OCI-LY3 (cell line): ENCODE results near the gene CPLX1.

Experiments
- H2AFZ ChIP-seq: fragments of 200-600, 300-600 bp; shearing (Covaris generic); 2 replicates; pipeline ENCODE4 v1.6.0; 2014; ENCODE audit warnings: antibody characterized with exemption, low read depth, low read length
- H3K27ac ChIP-seq: fragments of 200-600, 300-600 bp; sonication (generic); 2 replicates; pipeline ENCODE4 v1.5.1; 2014; ENCODE audit warnings: mild to moderate bottlenecking, low read length, moderate library complexity, mixed read lengths
- H3K27me3 ChIP-seq: fragments of 200-600, 300-600 bp; sonication (generic); 2 replicates; pipeline ENCODE4 v1.6.1; 2014; ENCODE audit warnings: low read depth, low read length, mixed read lengths
- H3K36me3 ChIP-seq: fragments of 200-600, 300-600 bp; sonication (generic); replicated peaks from 2 replicates; pipeline ENCODE3; 2014; ENCODE audit warnings: low read depth, low read length, mixed read lengths
- H3K4me1 ChIP-seq: fragments of 300-600, 200-600 bp; sonication (generic); 2 replicates; pipeline ENCODE4 v1.6.1; 2014; ENCODE audit warnings: low read length, mixed read lengths
- H3K4me2 ChIP-seq: fragments of 200-600, 300-600 bp; sonication (generic); 2 replicates; pipeline ENCODE4 v1.6.1; 2014; ENCODE audit warnings: low read length, mixed read lengths
- H3K4me3 ChIP-seq: fragments of 300-600, 200-600 bp; sonication (generic); 2 replicates; pipeline ENCODE4 v1.5.1; 2014; ENCODE audit warnings: antibody characterized with exemption, mild to moderate bottlenecking, low read length, moderate library complexity
- H3K79me2 ChIP-seq: fragments of 300-600, 200-600 bp; shearing (Covaris generic); 2 replicates; pipeline ENCODE4 v1.6.1; 2014; ENCODE audit warnings: mild to moderate bottlenecking, low read length, mixed read lengths
- H3K9ac ChIP-seq: fragments of 300-600, 200-600 bp; shearing (Covaris generic); 2 replicates; pipeline ENCODE4 v1.6.0; 2014; ENCODE audit warnings: mild to moderate bottlenecking, low read length, moderate library complexity
- H3K9me3 ChIP-seq: fragments of 200-600, 300-600 bp; shearing (Covaris generic); 2 replicates; pipeline ENCODE4 v1.6.1; 2014; ENCODE audit warnings: low read length, mixed read lengths; ENCODE audit not compliant: insufficient read depth
- H4K20me1 ChIP-seq: fragments of 200-600, 300-600 bp; sonication (generic); 2 replicates; pipeline ENCODE4 v1.6.1; 2016; ENCODE audit warnings: low read length, mixed read lengths; ENCODE audit not compliant: insufficient read depth
- EZH2phosphoT487 ChIP-seq: fragments of 200-600 bp; shearing (Covaris generic); IDR thresholded peaks from 2 replicates; pipeline ENCODE4 v1.6.1; 2018; ENCODE audit warnings: antibody characterized with exemption, mixed run types, low read depth
- TF ChIP-seq, protein P1 (sequence below): fragments of 200-600, 300-600 bp; sonication (generic); IDR thresholded peaks from 2 replicates; pipeline ENCODE4 v1.5.1; 2014; ENCODE audit warnings: antibody characterized with exemption, low read length, low read depth

Gene CPLX1

DNA sequence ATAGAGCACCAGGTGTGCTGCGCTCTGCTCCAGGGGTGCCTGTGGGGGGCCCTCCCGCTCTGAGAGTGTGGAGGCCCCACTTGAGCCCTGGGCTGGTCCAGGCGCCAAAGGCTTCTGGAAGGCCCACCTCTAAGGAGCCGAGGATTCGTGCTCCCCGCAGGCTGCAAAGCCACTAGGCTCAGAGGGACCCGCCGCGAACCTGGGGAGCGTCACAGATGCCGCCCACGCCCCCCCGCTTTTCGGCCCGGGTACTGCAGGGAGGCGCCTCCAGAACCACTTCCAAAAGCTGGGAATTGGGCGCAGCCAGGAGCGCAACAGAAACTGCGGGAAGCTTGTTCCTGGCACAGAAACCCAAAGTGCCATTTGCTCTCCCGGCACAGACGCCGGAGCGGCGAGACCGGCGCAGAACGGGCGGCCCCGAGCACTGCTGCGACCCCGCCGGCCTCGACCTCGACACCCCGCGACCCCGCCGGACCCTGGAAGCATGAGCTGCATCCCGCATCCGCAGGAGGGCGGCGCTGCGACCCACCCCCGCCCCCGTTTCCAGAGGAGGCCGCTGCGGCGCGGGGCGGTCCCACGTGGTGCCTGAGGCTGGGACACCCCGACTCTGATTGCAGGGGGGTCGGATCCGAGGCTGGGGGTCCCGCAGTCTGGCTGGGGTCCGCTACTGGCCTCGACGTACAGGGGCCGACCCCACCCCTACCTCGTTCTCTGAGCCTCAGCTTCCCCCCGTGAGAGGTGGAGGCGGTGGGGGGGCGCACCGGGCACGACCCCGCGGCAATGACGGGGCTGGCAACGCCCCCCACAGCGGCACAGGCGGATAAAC, 30.8 kb downstream of the CPLX1 start:
- Histone ChIP-seq H3K9ac (no peak overlapping the region), H3K27me3 (peaks cover 15% of the 10 kb centered on the region), H4K20me1 (no peaks in the 10 kb centered on the region), H3K4me2 (no peak overlapping the region), H3K4me3 (no peak overlapping the region), H3K79me2 (no peaks in the 10 kb centered on the region), H3K9me3 (no peaks in the 10 kb centered on the region), H3K4me1 (peaks cover 17% of the 10 kb centered on the region), H3K36me3 (no peaks in the 10 kb centered on the region), H2AFZ (no peak overlapping the region), H3K27ac (no peak overlapping the region)
- no peak for TF ChIP-seq EZH2phosphoT487
- TF ChIP-seq, protein P1, sequence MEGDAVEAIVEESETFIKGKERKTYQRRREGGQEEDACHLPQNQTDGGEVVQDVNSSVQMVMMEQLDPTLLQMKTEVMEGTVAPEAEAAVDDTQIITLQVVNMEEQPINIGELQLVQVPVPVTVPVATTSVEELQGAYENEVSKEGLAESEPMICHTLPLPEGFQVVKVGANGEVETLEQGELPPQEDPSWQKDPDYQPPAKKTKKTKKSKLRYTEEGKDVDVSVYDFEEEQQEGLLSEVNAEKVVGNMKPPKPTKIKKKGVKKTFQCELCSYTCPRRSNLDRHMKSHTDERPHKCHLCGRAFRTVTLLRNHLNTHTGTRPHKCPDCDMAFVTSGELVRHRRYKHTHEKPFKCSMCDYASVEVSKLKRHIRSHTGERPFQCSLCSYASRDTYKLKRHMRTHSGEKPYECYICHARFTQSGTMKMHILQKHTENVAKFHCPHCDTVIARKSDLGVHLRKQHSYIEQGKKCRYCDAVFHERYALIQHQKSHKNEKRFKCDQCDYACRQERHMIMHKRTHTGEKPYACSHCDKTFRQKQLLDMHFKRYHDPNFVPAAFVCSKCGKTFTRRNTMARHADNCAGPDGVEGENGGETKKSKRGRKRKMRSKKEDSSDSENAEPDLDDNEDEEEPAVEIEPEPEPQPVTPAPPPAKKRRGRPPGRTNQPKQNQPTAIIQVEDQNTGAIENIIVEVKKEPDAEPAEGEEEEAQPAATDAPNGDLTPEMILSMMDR = no peak

DNA sequence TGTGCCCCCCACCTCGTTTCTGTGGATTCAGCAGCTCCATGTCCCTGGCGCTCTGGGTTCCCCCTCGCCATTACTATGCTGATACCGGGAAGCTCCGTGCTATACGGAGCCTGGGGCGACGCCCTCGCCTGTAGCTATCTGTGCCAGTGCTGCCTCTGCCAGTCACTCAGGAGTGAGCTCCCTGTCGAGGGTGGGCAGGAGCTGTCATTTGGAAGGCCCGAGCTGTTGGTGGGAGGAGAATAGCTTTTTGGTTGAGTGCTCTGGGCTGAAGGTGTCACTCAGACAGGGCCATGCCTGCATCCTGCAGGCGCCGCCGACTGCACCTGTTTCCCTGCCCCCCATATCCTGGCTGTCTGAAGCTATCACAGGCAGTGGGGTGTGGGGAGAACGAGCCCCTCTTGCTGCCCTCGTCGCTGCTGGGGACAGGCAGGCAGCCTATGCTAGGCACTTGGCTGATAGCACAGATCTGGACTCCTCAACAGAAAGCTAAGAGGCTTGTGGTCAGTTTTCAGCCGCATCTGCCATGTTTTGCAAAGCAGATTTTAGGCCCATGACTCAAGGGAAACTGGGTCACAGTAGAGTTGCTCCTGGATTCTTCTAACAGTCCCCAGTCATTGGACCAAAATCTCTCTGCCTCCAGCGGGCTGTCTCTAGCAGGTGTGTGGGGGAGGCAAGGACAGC, 31.8 kb downstream of the CPLX1 start:
- Histone ChIP-seq H3K9me3 (no peaks in the 10 kb centered on the region), H3K4me1 (peaks cover 13% of the 10 kb centered on the region), H3K79me2 (no peaks in the 10 kb centered on the region), H2AFZ (no peak overlapping the region), H3K4me3 (no peak overlapping the region), H3K27ac (no peak overlapping the region), H4K20me1 (no peaks in the 10 kb centered on the region), H3K36me3 (no peaks in the 10 kb centered on the region), H3K27me3 (peaks cover 15% of the 10 kb centered on the region), H3K9ac (no peak overlapping the region), H3K4me2 (no peak overlapping the region)
- TF ChIP-seq, protein P1 = no peak
- no peak for TF ChIP-seq EZH2phosphoT487

DNA sequence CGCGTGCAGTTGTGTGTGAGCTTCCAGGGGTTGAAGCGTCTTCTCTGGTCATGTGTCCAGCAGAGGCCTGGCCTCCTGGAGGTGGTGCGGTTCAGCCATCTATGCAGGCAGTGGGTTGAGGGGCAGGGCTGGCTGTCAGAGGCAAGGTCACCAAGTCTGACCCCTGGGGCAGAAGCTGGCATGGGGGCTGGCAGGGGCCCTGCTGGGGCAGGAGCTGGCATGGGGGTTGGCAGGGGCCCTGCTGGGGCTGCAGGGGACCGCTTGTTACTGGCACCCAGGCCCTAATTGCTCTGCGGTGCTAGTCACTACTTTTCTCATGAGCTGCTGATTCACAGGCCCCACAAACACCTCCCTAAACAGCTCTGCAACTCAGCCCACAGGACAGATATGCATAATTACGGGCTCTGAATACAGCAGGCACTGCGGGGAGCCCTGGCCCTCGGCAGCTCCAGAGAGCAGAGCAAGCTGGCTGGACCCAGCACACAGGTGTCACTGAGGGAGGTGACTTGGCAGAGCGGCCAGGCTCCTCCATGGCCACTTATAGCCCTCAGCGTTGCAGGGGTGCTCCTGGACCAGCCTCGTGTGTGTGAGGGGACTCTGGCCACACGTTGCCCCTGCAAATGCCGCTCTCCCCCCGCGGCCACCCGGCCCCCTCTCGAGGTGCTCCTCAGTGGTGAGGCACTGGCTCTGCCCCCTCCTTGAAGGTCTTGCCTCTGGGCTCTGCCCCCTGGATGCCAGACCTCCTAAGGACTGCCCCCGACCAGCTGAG, 32.7 kb downstream of the CPLX1 start:
- no peaks in the 10 kb centered on the region for H4K20me1 ChIP-seq
- H3K9me3 ChIP-seq = no peaks in the 10 kb centered on the region
- H3K27me3 ChIP-seq = peaks cover 15% of the 10 kb centered on the region
- no peaks in the 10 kb centered on the region for H3K36me3 ChIP-seq
- H2AFZ ChIP-seq = 0 out of 2 replicates have a peak overlapping the region, but pooled peaks have one; percentile 49
- H3K79me2 ChIP-seq = no peaks in the 10 kb centered on the region
- peak overlapping the region; percentile 71; the same call in 1 of the 2 replicates for H3K4me3 ChIP-seq
- H3K27ac ChIP-seq = no peak overlapping the region
- H3K4me2 ChIP-seq = peak overlapping the region; percentile 62
- TF ChIP-seq, protein P1 = no peak
- TF ChIP-seq EZH2phosphoT487 = no peak
- H3K4me1 ChIP-seq = peaks cover 5% of the 10 kb centered on the region; the same call in 1 of the 2 replicates
- H3K9ac ChIP-seq = no peak overlapping the region
